MCF 10A (cell line): ENCODE data around the gene STXBP6. TPM values are rescaled to one million over a fixed set of nuclear protein-coding genes. Genes with fewer than 3 reads are reported as not detected.

Source experiments
- BruUV-seq: library from RNA; stranded (reverse); fragments of 400-500 nt; replicated peaks from 2 replicates; lab custom pipeline; 2021; lab: Mats Ljungman, UMichigan
- CTCF ChIA-PET: fragments of 300-600 bp; sonication (Branson Sonifier 250); formaldehyde crosslinking; extraction: SDS; loops from one replicate; lab custom pipeline; 2021; ENCODE audit warnings: antibody characterized with exemption, inconsistent platforms; lab: Yijun Ruan, JAX
- POLR2A ChIA-PET: fragments of 300-600, 350-650 bp; sonication (Branson Sonifier 250); formaldehyde crosslinking; extraction: SDS; loops from one replicate; lab custom pipeline; 2020; ENCODE audit warnings: antibody characterized with exemption, inconsistent platforms; lab: Yijun Ruan, JAX
- DNase-seq: peaks from one replicate; pipeline ENCODE4 v3.0.0-alpha.2; 2018; ENCODE audit not compliant: unreplicated experiment
- H3K27ac Mint-ChIP-seq: one replicate; pipeline ENCODE4 v1.8.0; 2022; ENCODE audit warnings: mild to moderate bottlenecking, low read depth, mixed read lengths; ENCODE audit not compliant: unreplicated experiment
- H3K27me3 Mint-ChIP-seq: one replicate; pipeline ENCODE4 v1.8.0; 2022; ENCODE audit warnings: mixed read lengths; ENCODE audit not compliant: insufficient read depth, unreplicated experiment
- H3K36me3 Mint-ChIP-seq: one replicate; pipeline ENCODE4 v1.8.0; 2022; ENCODE audit warnings: mild to moderate bottlenecking, moderate library complexity, mixed read lengths; ENCODE audit not compliant: insufficient read depth, unreplicated experiment
- H3K4me1 Mint-ChIP-seq: one replicate; pipeline ENCODE4 v1.8.0; 2022; ENCODE audit warnings: mixed read lengths; ENCODE audit not compliant: insufficient read depth, unreplicated experiment
- H3K4me3 Mint-ChIP-seq: one replicate; pipeline ENCODE4 v1.8.0; 2022; ENCODE audit warnings: mild to moderate bottlenecking, moderate library complexity, mixed read lengths; ENCODE audit not compliant: unreplicated experiment
- H3K9me3 Mint-ChIP-seq: one replicate; pipeline ENCODE4 v1.8.0; 2022; ENCODE audit warnings: mixed read lengths; ENCODE audit not compliant: unreplicated experiment
- CTCF ChIP-seq: fragments of 200-600 bp; IDR thresholded peaks from one replicate; pipeline ENCODE4 v1.8.0; 2022; ENCODE audit warnings: antibody characterized with exemption, mild to moderate bottlenecking; ENCODE audit not compliant: unreplicated experiment
- intact Hi-C: fragments of 100-400 bp; cut with micrococcal nuclease; formaldehyde crosslinking; loops from 2 replicates; pipeline ENCODE4 v1.14.1; 2022
- total RNA-seq: library from RNA; stranded (reverse); gene quantifications from 2 replicates; pipeline ENCODE4 v1.2.3, GENCODE V29; 2022

Gene STXBP6
- total RNA-seq, 1 experiment from 2014 or later = not detected

GRCh38 chr14:24999157-24999556, 50.8 kb downstream of the STXBP6 start:
- H3K9me3 Mint-ChIP-seq = no peaks in the 10 kb centered on the region
- no peaks in the 10 kb centered on the region for H3K27me3 Mint-ChIP-seq
- intact Hi-C loops = no loop called here
- POLR2A ChIA-PET = no interaction called here
- H3K36me3 Mint-ChIP-seq = no peaks in the 10 kb centered on the region
- CTCF ChIA-PET = interaction anchor here (0.6 kb wide), 1 partner anchor 1770 kb away, joined by 4 read pairs; no protein-coding TSS in a partner anchor
- peaks cover 8% of the 10 kb centered on the region for H3K4me1 Mint-ChIP-seq
- no peak overlapping the region for H3K27ac Mint-ChIP-seq
- no peak overlapping the region for H3K4me3 Mint-ChIP-seq
- DNase-seq = no peak
- no TSS peak for BruUV-seq
- TF ChIP-seq CTCF = no peak

GRCh38 chr14:24996930-24997725, 52.8 kb downstream of the STXBP6 start:
- Mint-ChIP-seq H3K36me3 (no peaks in the 10 kb centered on the region), H3K9me3 (no peaks in the 10 kb centered on the region), H3K27me3 (no peaks in the 10 kb centered on the region), H3K4me1 (no peaks in the 10 kb centered on the region), H3K27ac (no peak overlapping the region), H3K4me3 (no peak overlapping the region)
- CTCF ChIA-PET = no interaction called here
- POLR2A ChIA-PET = no interaction called here
- no TSS peak for BruUV-seq
- TF ChIP-seq CTCF = no peak
- intact Hi-C loops = no loop called here
- DNase-seq = no peak

- no peak for TF ChIP-seq CTCF
- no peak overlapping the region for H3K27ac Mint-ChIP-seq
- no peak overlapping the region for H3K4me3 Mint-ChIP-seq
- no peak for DNase-seq
- POLR2A ChIA-PET = no interaction called here
- no peaks in the 10 kb centered on the region for H3K4me1 Mint-ChIP-seq
- no TSS peak for BruUV-seq
- intact Hi-C loops = no loop called here
- H3K9me3 Mint-ChIP-seq = peaks cover 8% of the 10 kb centered on the region
- CTCF ChIA-PET = no interaction called here
- H3K27me3 Mint-ChIP-seq = no peaks in the 10 kb centered on the region
- H3K36me3 Mint-ChIP-seq = no peaks in the 10 kb centered on the region
Observed at GRCh38 chr14:24995016-24995415, 54.9 kb downstream of the STXBP6 start.

GRCh38 chr14:24993631-24994030, 56.3 kb downstream of the STXBP6 start:
- Mint-ChIP-seq H3K27me3 (no peaks in the 10 kb centered on the region), H3K27ac (no peak overlapping the region)
- POLR2A ChIA-PET = no interaction called here

More at GRCh38 chr14:24993631-24994030, 56.3 kb downstream of the STXBP6 start:
- no TSS peak for BruUV-seq
- intact Hi-C loops = no loop called here
- TF ChIP-seq CTCF = no peak
- Mint-ChIP-seq H3K9me3 (peaks cover 8% of the 10 kb centered on the region), H3K36me3 (no peaks in the 10 kb centered on the region), H3K4me1 (no peaks in the 10 kb centered on the region), H3K4me3 (no peak overlapping the region)
- no peak for DNase-seq
- CTCF ChIA-PET = interaction anchor here (0.6 kb wide), 1 partner anchor 8 kb away, joined by 4 read pairs; no protein-coding TSS in a partner anchor
